Measurements from ENCODE around the gene SEC23IP.
"Not testable (repeated sequence)": the region's sequence is repeated elsewhere in the genome, so short reads cannot be mapped to it uniquely, and the experiment has no call there.

Gene SEC23IP

GRCh38 chr10:119883901-119884611, 8.5 kb upstream of the SEC23IP start:
- not testable (repeated sequence) for DNase-seq

GRCh38 chr10:119886070-119886469, 6.5 kb upstream of the SEC23IP start:
- DNase-seq, result not testable (repeated sequence)

- not testable (repeated sequence) for DNase-seq
These were observed 3.8 kb upstream of the SEC23IP start for GRCh38 chr10:119888715-119889114.

GRCh38 chr10:119889201-119889600, 3.3 kb upstream of the SEC23IP start:
- DNase-seq, result not testable (repeated sequence)

- not testable (repeated sequence) for DNase-seq
These were observed 2.2 kb upstream of the SEC23IP start for GRCh38 chr10:119890307-119890706.

- not testable (repeated sequence) for DNase-seq
These were observed 712 bp upstream of the SEC23IP start for GRCh38 chr10:119891849-119892187.

GRCh38 chr10:119893074-119893473, 544 bp downstream of the SEC23IP start:
- DNase-seq, result no peak

GRCh38 chr10:119893845-119894427, 1.4 kb downstream of the SEC23IP start:
- no peak for DNase-seq

GRCh38 chr10:119896061-119896655, 3.6 kb downstream of the SEC23IP start:
- no peak for DNase-seq

- DNase-seq, result no peak
These were observed 4.6 kb downstream of the SEC23IP start for GRCh38 chr10:119896937-119897770.

- DNase-seq, result no peak
These were observed 6.0 kb downstream of the SEC23IP start for GRCh38 chr10:119898577-119898976.

GRCh38 chr10:119903946-119904666, 11.6 kb downstream of the SEC23IP start:
- DNase-seq, result no peak

- not testable (repeated sequence) for DNase-seq
These were observed 15.2 kb downstream of the SEC23IP start for GRCh38 chr10:119907695-119908094.

- DNase-seq, result no peak
These were observed 15.6 kb downstream of the SEC23IP start for GRCh38 chr10:119908166-119908565.

GRCh38 chr10:119910689-119911088, 18.2 kb downstream of the SEC23IP start:
- no peak for DNase-seq

GRCh38 chr10:119917777-119918176, 25.2 kb downstream of the SEC23IP start:
- DNase-seq, result no peak

GRCh38 chr10:119919271-119919670, 26.7 kb downstream of the SEC23IP start:
- no peak for DNase-seq

- DNase-seq, result no peak
These were observed 27.3 kb downstream of the SEC23IP start for GRCh38 chr10:119919826-119920225.

GRCh38 chr10:119928411-119928810, 35.9 kb downstream of the SEC23IP start:
- no peak for DNase-seq

- DNase-seq, result no peak
These were observed 39.3 kb downstream of the SEC23IP start for GRCh38 chr10:119931871-119932270.

- no peak for DNase-seq
These were observed 40.1 kb downstream of the SEC23IP start for GRCh38 chr10:119932631-119933030.

- DNase-seq, result no peak
These were observed 40.6 kb downstream of the SEC23IP start for GRCh38 chr10:119933179-119933578.

- DNase-seq, result no peak
These were observed 48.0 kb downstream of the SEC23IP start for GRCh38 chr10:119940487-119940886.

Data from effector CD4-positive, alpha-beta T cell (primary cell).